Liver (tissue), 3 donors: ENCODE data around the gene IL11RA.

Experiments
- EGR1 ChIP-seq, 2 donors: IDR thresholded peaks; 2 replicates each; pipeline ENCODE4 v1.6.1; 2016 to 2018; ENCODE audit warnings: antibody characterized with exemption in 2 of 2, low read depth in 2 of 2
- GABPA ChIP-seq, 2 donors: IDR thresholded peaks in 1 of 2; conservative IDR thresholded peaks in 1 of 2; 2 replicates each; pipeline ENCODE4 v1.6.1; 2016; ENCODE audit warnings: antibody characterized with exemption in 2 of 2, mild to moderate bottlenecking in 1 of 2, moderate library complexity in 1 of 2
- JUND ChIP-seq, 2 donors: IDR thresholded peaks; 2 replicates each; pipeline ENCODE4 v1.6.1; 2016; ENCODE audit warnings: antibody characterized with exemption in 2 of 2
- TAF1 ChIP-seq: conservative IDR thresholded peaks from 2 replicates; pipeline ENCODE4 v1.6.1; 2016; ENCODE audit warnings: antibody characterized with exemption, mild to moderate bottlenecking
- YY1 ChIP-seq: IDR thresholded peaks from 2 replicates; pipeline ENCODE4 v1.6.1; 2016; ENCODE audit warnings: antibody characterized with exemption, mild to moderate bottlenecking
- TF ChIP-seq, protein P1 (sequence below): fragments of 150-350 bp; IDR thresholded peaks from 2 replicates; pipeline ENCODE4 v1.5.1; 2017; ENCODE audit warnings: improper control_type of control experiment, low read depth, low read length; ENCODE audit not compliant: missing input control
- TF ChIP-seq, protein P2 (sequence below): IDR thresholded peaks from 2 replicates; pipeline ENCODE4 v1.6.1; 2016; ENCODE audit warnings: antibody characterized with exemption
- TF ChIP-seq, protein P3 (sequence below): IDR thresholded peaks from 2 replicates; pipeline ENCODE4 v1.6.1; 2016; ENCODE audit warnings: antibody characterized with exemption
- TF ChIP-seq, protein P4 (sequence below): IDR thresholded peaks from 2 replicates; pipeline ENCODE4 v1.6.1; 2016; ENCODE audit warnings: antibody characterized with exemption
- TF ChIP-seq, protein P5 (sequence below): IDR thresholded peaks from 2 replicates; pipeline ENCODE4 v1.6.1; 2016; ENCODE audit warnings: antibody characterized with exemption, mild to moderate bottlenecking
- donor health status: healthy.
- donor health status: healthy.

DNA sequence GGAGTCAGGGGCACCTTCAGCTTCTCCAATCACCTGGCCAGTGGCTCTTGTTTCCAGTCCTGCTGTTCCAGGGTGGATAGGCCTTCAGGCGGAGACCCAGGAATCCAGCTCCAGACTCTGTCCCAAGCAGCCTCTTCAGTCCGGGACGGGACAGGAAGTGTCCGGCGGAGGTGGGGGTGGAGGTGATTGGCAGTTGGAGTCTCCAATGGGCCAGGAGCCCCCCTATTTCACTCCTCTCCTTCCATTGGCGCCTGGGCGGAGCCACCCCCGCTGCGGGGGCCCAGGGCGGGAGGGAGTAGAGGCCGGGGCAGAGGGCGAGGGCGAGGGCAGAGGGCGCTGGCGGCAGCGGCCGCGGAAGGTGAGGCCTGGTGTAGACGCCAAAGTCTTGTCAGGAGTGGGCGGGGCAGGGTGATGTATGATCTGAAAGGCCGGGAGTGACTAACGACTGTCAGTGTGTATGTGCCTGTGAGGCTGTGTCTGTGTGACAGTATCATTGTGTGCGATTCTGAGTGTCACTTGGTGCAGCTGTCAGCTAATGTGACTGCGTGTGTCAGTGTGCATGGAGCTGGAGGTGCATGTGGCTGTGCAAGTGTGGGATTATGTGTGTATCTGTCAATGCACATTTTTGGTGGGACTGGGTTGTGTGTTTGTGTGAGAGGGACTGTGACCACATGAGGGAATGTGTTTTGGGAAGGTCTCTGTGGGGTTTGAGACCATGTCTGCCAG, at the start of gene IL11RA:
- TF ChIP-seq, protein P1, sequence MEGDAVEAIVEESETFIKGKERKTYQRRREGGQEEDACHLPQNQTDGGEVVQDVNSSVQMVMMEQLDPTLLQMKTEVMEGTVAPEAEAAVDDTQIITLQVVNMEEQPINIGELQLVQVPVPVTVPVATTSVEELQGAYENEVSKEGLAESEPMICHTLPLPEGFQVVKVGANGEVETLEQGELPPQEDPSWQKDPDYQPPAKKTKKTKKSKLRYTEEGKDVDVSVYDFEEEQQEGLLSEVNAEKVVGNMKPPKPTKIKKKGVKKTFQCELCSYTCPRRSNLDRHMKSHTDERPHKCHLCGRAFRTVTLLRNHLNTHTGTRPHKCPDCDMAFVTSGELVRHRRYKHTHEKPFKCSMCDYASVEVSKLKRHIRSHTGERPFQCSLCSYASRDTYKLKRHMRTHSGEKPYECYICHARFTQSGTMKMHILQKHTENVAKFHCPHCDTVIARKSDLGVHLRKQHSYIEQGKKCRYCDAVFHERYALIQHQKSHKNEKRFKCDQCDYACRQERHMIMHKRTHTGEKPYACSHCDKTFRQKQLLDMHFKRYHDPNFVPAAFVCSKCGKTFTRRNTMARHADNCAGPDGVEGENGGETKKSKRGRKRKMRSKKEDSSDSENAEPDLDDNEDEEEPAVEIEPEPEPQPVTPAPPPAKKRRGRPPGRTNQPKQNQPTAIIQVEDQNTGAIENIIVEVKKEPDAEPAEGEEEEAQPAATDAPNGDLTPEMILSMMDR: no peak
- TF ChIP-seq, protein P2, sequence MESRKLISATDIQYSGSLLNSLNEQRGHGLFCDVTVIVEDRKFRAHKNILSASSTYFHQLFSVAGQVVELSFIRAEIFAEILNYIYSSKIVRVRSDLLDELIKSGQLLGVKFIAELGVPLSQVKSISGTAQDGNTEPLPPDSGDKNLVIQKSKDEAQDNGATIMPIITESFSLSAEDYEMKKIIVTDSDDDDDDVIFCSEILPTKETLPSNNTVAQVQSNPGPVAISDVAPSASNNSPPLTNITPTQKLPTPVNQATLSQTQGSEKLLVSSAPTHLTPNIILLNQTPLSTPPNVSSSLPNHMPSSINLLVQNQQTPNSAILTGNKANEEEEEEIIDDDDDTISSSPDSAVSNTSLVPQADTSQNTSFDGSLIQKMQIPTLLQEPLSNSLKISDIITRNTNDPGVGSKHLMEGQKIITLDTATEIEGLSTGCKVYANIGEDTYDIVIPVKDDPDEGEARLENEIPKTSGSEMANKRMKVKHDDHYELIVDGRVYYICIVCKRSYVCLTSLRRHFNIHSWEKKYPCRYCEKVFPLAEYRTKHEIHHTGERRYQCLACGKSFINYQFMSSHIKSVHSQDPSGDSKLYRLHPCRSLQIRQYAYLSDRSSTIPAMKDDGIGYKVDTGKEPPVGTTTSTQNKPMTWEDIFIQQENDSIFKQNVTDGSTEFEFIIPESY: no peak
- TF ChIP-seq YY1: peak; percentile 65
- TF ChIP-seq, protein P3, sequence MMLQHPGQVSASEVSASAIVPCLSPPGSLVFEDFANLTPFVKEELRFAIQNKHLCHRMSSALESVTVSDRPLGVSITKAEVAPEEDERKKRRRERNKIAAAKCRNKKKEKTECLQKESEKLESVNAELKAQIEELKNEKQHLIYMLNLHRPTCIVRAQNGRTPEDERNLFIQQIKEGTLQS: no peak
- peak; percentile 81 to 92 for TF ChIP-seq EGR1 (IDR thresholded peaks at IDR 0.05; ENCODE audit: low read depth in 2 of 2)
- TF ChIP-seq, protein P4, sequence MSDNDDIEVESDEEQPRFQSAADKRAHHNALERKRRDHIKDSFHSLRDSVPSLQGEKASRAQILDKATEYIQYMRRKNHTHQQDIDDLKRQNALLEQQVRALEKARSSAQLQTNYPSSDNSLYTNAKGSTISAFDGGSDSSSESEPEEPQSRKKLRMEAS: no peak
- TF ChIP-seq, protein P5, sequence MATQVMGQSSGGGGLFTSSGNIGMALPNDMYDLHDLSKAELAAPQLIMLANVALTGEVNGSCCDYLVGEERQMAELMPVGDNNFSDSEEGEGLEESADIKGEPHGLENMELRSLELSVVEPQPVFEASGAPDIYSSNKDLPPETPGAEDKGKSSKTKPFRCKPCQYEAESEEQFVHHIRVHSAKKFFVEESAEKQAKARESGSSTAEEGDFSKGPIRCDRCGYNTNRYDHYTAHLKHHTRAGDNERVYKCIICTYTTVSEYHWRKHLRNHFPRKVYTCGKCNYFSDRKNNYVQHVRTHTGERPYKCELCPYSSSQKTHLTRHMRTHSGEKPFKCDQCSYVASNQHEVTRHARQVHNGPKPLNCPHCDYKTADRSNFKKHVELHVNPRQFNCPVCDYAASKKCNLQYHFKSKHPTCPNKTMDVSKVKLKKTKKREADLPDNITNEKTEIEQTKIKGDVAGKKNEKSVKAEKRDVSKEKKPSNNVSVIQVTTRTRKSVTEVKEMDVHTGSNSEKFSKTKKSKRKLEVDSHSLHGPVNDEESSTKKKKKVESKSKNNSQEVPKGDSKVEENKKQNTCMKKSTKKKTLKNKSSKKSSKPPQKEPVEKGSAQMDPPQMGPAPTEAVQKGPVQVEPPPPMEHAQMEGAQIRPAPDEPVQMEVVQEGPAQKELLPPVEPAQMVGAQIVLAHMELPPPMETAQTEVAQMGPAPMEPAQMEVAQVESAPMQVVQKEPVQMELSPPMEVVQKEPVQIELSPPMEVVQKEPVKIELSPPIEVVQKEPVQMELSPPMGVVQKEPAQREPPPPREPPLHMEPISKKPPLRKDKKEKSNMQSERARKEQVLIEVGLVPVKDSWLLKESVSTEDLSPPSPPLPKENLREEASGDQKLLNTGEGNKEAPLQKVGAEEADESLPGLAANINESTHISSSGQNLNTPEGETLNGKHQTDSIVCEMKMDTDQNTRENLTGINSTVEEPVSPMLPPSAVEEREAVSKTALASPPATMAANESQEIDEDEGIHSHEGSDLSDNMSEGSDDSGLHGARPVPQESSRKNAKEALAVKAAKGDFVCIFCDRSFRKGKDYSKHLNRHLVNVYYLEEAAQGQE: peak; percentile 61
- TF ChIP-seq GABPA (IDR thresholded peaks at IDR 0.05 in 1 of 2, conservative IDR thresholded peaks at IDR 0.05 in 1 of 2): peak in 1 of 2 donors; percentile 87
- no peak for TF ChIP-seq JUND (IDR thresholded peaks at IDR 0.05)
- TF ChIP-seq TAF1: no peak
